HG03575 (cell line): ENCODE data around the gene BHMT2.

Experiments
- ATAC-seq: cut with Tn5 transposase; IDR thresholded peaks from one replicate; pipeline ENCODE4 v1.9.1; 2021; ENCODE audit not compliant: unreplicated experiment, insufficient number of reproducible peaks, low FRiP score; ENCODE audit errors: extremely low read depth

BHMT2 gene

GRCh38 chr5:79109527-79110492, 40.2 kb downstream of the BHMT2 start:
- no peak for ATAC-seq

- no peak for ATAC-seq
Measured at GRCh38 chr5:79111387-79111959, 41.9 kb downstream of the BHMT2 start, which contains the start of gene BHMT. BHMT (plus strand) TSS chr5:79111809; CDS start chr5:79111886, 77 bp downstream.

- no peak for ATAC-seq
Measured at GRCh38 chr5:79111960-79112702, 42.6 kb downstream of the BHMT2 start.

- no peak for ATAC-seq
Measured at GRCh38 chr5:79112703-79113058, 43.1 kb downstream of the BHMT2 start.

- ATAC-seq = no peak
Measured at GRCh38 chr5:79119486-79119885, 49.9 kb downstream of the BHMT2 start.

- no peak for ATAC-seq
Measured at GRCh38 chr5:79120221-79120620, 50.7 kb downstream of the BHMT2 start.

- no peak for ATAC-seq
Measured at GRCh38 chr5:79122973-79123372, 53.4 kb downstream of the BHMT2 start.

- ATAC-seq = no peak
Measured at GRCh38 chr5:79124607-79125006, 55.0 kb downstream of the BHMT2 start.

GRCh38 chr5:79130781-79131180, 61.2 kb downstream of the BHMT2 start:
- no peak for ATAC-seq

- ATAC-seq = no peak
Measured at GRCh38 chr5:79133121-79133656, 63.6 kb downstream of the BHMT2 start.

GRCh38 chr5:79133657-79134451, 64.3 kb downstream of the BHMT2 start:
- no peak for ATAC-seq

GRCh38 chr5:79135790-79136553, 66.4 kb downstream of the BHMT2 start:
- no peak for ATAC-seq

- no peak for ATAC-seq
Measured at GRCh38 chr5:79136618-79137017, 67.1 kb downstream of the BHMT2 start.
